ENCODE data around the gene PTCD1.

DNA sequence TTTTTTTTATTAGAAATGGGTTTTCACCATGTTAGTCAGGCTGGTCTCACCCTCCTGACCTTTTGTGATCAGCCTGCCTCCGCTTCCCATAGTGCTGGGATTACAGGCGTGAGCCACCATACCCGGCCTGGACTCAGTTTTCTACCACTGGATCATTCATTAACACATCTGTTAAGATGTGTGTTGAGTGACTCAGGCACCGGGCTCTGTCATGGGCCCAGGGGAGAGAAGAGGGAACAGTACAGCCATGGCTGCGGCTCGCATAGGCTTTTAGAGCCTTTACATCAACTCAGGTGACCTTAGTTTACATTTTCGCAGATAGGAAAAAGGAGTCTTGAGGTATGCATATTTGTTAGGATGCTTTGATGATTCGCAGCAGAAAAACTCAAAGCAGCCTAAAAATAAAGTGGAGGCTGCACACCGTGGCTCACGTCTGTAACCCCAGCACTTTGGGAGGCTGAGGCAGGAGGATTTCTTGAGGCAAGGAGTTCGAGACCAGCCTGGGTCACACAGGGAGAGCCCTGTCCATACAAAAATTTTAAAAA lies 67.2 kb downstream of the PTCD1 start:
- TF ChIP-seq, protein P1, sequence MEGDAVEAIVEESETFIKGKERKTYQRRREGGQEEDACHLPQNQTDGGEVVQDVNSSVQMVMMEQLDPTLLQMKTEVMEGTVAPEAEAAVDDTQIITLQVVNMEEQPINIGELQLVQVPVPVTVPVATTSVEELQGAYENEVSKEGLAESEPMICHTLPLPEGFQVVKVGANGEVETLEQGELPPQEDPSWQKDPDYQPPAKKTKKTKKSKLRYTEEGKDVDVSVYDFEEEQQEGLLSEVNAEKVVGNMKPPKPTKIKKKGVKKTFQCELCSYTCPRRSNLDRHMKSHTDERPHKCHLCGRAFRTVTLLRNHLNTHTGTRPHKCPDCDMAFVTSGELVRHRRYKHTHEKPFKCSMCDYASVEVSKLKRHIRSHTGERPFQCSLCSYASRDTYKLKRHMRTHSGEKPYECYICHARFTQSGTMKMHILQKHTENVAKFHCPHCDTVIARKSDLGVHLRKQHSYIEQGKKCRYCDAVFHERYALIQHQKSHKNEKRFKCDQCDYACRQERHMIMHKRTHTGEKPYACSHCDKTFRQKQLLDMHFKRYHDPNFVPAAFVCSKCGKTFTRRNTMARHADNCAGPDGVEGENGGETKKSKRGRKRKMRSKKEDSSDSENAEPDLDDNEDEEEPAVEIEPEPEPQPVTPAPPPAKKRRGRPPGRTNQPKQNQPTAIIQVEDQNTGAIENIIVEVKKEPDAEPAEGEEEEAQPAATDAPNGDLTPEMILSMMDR (conservative IDR thresholded peaks at IDR 0.05 in 1 of 2, IDR thresholded peaks at IDR 0.05 in 1 of 2; ENCODE audit: low read depth in 1 of 2, low read length in 2 of 2), result no peak
- no peak for TF ChIP-seq EZH2 (IDR thresholded peaks at IDR 0.05; ENCODE audit: low read length, missing control alignments)

All from fibroblast of lung (primary cell).